T-helper 9 cell (primary cell): ENCODE measurements around the gene JAK1.

Source experiments
- DNase-seq: peaks from one replicate; pipeline ENCODE4 v3.0.0-alpha.2; 2020

Gene JAK1

DNA sequence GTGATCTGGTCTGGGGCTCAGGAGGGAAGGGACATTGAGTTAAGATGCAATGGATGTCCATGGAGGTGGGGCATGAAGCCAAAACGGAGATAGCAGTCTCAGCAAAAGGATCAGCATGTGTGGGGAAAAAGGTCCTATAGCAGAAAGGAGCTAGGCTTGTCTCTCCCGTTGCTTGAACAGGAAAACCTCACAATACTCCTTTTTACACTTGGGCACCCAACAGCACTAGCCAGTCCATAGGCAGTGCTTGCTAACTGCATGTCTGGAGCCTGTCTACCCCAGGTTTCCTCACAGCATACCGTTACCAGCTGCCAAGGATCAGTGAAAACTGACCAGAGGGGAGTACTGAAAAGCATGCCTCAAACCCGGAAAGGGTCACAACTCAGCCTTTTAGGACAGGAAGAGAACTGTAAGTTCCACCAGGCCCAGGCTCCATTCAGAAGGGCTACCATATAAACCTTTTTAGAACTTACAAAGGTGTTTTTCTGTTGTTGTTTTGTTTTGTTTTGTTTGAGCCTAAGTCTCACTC lies 78.6 kb downstream of the JAK1 start:
- no peak for DNase-seq

GRCh38 chr1:64886877-64887276 lies 79.5 kb downstream of the JAK1 start:
- DNase-seq: no peak

- no peak for DNase-seq
Observed at GRCh38 chr1:64885648-64886047, 80.7 kb downstream of the JAK1 start.

DNA sequence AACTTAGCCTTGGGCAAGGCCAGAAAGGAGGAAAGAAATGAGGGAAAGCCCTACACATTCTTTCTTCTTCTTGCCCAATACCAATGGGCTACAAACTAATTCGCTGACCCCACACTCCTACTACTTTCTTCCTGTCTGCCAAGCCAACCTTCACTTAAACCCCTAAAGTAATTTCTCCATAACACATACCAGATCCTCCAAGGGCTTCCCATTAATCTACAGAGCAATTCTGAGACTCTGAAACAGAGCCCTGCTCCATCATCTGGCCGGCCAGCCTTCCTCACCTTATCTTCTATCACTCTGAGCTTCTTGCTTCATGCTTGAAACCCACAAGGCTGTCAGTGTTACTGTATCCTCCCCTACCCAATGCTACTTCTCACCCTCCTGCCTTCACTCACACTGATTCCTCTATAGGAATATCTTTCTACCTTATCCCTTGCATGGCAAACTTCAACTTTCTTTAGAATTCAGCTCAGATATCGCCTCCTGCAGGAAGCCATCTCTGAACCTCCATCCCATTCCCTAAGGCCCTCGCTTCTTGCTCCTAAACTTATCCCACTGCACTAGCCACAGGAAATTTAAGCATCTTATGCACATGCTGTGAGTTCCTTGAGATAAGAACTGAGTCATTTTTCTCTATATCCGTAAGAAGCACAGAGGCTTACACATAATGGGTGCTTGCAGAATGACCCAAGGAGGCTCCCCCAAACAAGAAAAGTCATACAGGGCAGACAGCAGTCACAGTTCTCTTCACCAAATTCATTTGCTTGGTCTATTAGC lies 81.9 kb downstream of the JAK1 start:
- no peak for DNase-seq

- DNase-seq: no peak
Observed at GRCh38 chr1:64882574-64883255, 83.6 kb downstream of the JAK1 start.

- DNase-seq: no peak
Observed at GRCh38 chr1:64881281-64881680, 85.1 kb downstream of the JAK1 start.

- DNase-seq: no peak
Observed at GRCh38 chr1:64880449-64880848, 85.9 kb downstream of the JAK1 start.

DNA sequence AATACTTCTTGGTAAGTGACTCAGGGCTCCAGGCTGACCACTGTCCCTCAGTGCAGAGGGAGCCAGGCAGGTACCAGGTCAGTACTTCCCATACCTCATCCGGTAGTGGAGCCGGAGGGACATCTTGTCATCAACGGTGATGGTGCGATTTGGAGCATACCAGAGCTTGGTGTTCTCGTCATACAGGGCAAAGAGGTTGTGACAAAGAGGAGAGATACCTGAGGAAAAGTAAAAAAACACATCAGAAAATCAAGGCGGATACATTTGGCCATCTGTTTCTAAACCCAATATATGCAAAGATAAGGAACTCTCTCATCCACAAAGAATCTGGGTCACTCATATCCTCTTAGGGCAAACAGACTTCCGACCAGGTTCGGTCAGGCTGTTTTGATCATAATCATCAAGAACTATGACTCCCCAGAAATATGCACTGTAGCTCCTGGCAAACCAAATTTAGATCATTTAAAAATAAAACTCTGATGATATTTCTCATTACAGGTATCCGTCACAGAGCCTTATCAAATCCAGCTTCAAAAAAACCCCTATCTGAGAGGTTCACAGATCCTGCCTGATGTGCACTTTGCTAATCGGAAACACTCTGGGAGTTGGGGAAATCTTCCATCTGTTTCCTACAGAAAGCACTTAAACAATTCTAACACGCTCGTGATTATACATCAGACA lies 87.3 kb downstream of the JAK1 start:
- no peak for DNase-seq

DNA sequence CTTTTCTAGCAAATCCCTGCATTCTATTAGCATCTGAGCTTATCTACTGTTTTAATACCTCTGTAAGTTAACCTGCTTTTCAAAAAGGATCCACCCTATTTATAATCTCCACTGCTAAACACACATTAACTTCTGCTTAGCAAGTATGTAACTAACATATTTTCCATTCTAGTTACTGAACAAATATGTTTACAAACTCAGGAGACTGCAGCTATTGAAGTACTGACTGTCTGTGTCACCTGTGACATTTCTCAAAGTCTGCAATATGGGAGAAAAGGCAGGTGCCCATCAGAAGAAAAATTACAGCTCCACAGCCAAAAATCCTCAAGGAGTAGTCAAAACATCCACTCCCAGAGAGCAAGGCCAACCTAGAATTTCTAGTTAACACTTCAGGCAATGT lies 88.3 kb downstream of the JAK1 start:
- DNase-seq: no peak

GRCh38 chr1:64877598-64877997 lies 88.8 kb downstream of the JAK1 start:
- DNase-seq: no peak

- peak; percentile 17 for DNase-seq
Observed at GRCh38 chr1:64877151-64877550, 89.2 kb downstream of the JAK1 start.

DNA sequence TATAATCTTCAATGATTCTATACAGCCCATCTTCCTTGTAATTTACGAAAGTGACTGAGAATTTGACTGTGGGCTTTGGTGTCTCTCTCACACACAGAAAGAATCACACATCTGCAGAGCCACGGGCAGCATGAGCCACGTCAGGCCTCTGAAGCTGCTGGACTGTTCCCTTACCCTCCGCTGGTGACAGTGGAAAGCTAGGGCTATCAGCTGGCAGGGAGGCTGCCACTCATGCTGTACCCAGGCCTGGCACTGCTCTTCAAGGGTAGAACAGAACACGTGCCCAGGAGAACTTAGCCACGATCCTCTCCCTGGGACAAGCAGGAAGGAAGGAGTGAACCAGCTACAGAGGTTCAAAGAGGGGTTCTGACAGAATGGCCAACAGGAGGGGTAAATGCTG lies 90.7 kb downstream of the JAK1 start:
- DNase-seq: no peak

DNA sequence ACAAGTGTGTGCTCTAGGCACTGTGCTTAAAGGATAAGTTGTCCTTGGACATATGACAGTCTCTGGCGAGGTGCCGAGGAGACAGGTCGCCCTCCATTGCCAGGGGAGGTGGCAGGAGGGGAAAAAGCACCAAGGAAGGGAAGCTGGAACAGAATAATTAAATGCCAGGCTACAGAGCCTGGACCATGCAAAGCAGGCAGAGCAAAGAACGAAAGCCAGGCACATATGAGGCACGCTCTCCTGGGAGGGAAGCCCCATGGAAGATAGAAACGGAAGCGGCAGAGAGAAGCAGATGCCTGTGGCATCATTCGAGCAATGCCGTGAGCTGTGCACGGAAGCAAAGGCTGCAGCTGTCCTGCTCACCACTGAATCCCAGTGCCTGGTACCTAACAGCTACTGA lies 91.2 kb downstream of the JAK1 start:
- no peak for DNase-seq

DNA sequence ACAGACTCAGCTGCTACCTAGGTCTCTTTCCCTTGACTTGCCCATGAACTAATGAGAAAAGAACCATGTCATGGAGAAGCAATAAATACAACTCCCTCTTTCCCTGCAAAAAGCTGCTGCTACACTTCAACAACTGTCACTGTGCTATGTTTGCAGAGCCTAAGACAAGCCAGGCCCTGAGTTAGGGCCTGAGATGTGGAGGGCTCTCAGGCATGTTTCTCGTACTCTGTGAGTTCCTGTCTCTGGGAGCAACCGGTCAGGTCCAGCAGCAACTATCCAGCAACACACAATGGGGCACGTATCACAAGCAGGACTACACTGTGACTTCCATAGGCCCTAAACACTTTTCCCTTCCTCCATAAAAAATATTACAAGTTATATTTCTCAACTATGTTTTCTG lies 91.7 kb downstream of the JAK1 start:
- no peak for DNase-seq

DNA sequence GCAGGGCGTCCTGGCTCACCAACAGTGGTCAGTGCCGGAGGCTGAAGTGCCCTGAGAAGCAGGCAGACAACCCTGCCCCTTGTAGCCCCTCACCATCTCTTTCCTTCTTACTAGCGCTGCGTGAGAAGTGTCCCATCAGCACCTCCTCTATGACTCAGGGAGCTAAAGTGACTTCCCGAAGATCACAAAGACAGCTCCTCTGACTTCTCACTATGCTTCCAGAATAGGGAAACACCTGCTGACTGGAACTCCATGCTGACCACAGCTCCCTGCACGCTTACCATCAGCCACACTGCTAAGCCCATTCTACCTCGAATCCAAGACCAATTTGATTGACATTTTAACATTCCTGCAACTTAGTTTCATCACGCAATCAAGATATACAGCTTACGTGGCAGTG lies 92.8 kb downstream of the JAK1 start:
- DNase-seq: no peak

GRCh38 chr1:64872067-64872466 lies 94.3 kb downstream of the JAK1 start:
- no peak for DNase-seq

- DNase-seq: no peak
Observed at GRCh38 chr1:64871256-64871655, 95.1 kb downstream of the JAK1 start.

DNA sequence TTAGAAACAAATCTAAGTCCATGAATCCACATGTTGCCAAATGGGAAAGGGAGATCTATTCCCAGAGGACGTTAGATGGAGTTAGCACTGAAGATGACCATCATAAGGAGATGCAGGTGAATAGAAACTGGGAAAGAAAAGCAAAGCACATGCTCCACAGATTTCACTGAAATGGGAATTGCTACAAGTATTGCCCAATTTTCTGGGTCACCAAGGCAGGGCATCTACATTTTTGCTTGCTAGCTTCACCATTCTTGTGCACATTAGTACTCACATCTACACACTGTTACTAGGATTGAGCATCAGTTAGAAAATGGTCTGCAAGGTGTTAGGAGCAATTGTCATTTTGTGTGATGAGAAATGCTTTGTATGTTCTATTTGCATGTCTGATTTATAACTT lies 99.1 kb downstream of the JAK1 start:
- no peak for DNase-seq

GRCh38 chr1:64866689-64867088 lies 99.7 kb downstream of the JAK1 start:
- DNase-seq: no peak

DNA sequence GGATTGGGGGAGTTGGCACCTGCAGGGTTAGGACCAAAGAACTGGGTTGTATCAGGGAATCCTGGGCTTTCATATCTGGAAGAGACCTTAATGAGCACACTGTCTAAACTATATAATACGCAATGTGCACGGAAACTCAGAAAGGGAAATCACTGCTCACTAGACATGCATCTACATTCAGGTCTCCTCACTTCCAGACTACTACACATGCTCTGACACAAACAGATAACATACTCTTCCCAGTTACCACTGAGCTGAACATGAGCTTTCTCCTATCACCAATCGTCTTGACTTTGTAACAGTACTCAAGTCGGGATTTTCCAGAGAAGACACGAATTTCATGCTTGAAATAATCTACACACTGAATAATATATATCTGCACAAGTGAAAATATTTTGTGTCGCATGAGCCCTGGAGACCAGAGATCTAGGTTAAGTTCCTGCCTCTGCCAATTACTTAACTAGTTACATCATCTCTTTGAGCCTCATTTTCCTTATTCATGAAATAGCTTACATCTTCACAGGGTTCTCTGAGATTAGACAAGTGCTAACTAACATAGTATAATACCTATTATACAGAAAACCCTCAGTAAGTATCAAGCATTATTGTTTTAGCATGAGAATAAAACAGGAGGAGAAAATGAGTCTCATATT lies 101.1 kb downstream of the JAK1 start:
- DNase-seq: no peak

DNA sequence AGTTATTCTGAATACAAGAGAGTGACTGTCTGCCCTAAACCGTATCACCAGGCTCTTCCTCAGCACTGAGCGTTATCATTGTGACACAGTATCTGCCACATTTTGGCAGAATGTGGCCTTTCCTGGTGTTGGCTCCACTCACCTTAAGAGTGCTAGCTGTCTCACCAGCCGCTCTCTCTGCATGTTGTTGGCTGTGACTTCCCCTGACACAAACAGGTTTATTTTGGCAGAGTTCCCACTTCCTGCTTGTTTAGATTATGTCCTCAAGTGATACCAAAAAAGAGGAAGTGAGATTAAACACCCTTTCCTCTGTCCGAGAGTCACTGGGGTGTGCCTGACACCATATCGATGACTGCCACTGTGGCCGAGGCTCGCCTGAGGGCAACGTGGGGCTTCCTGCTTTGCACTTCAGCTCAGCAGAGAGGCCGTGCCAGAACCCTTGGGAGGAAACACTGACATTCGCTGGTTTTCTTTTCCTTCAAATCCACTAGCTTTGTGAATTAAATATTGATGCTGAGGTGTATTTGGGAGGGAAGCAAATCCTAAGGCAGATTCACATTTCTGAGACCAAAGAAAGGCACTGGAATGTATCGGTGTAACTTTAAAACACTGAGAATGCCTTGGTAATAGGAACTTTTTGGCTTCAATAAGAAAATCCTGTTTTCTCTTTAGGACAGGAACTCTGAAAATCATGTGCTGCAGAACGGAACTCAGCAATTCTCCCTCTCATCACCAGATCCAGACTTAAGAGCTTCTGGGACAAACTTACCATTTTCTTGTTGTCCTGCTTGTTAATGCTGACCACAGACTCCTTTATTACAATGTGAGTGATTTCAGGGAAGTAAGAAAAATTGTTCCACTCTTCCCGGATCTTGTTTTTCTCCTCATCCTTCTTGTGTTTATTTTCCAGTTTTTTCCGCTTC lies 102.1 kb downstream of the JAK1 start:
- DNase-seq: peak; percentile 17

DNA sequence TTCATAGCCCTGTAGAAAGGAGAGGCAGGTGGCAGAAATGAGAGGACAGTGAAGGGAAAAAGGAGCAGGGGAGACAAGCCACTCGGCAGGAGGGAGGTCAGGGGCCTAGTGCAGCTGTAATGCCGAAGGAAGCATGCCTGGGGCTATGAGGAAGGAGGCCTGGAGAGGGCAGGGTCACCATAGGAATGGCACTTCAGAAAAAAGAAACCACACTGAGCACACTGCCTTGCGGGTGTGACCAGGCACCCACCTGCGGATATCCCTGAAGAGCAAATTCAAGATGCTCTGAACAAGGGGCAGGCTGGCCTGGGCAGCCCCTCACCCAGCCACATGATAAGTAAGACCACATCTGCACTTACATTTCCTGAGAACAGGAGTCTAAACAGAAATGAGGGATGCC lies 104.7 kb downstream of the JAK1 start:
- DNase-seq: no peak
